HepG2 (cell line): ENCODE measurements around the gene PSKH1. TPM values are rescaled to one million over a fixed set of nuclear protein-coding genes. Genes with fewer than 3 reads are reported as not detected.

Experiments
- ATAC-seq: fragments of 200-7000 bp; cut with Tn5 transposase; 3 replicates; pipeline ENCODE4 v1.9.1; 2020; ENCODE audit warnings: mild to moderate bottlenecking, moderate library complexity
- BruUV-seq: library from RNA; stranded (reverse); fragments of 400-500 nt; replicated peaks from 2 replicates; lab custom pipeline; 2021; lab: Mats Ljungman, UMichigan
- CTCF ChIA-PET: fragments of 300-600 bp; formaldehyde crosslinking; extraction: SDS; loops from one replicate; lab custom pipeline; 2021; ENCODE audit warnings: low total read pairs, inconsistent platforms, low intra/inter-chr PET ratio; lab: Yijun Ruan, JAX
- POLR2A ChIA-PET: fragments of 350-600 bp; sonication (Branson Sonifier 250); formaldehyde crosslinking; loops from one replicate; lab custom pipeline; 2020; ENCODE audit warnings: antibody characterized with exemption, inconsistent platforms; lab: Yijun Ruan, JAX
- DNase-seq: peaks from one replicate; pipeline ENCODE4 v3.0.0-alpha.2; 2015; ENCODE audit warnings: low spot score
- FAIRE-seq: peaks from 3 replicates; lab custom pipeline; 2011; peaks lifted over from hg19 to GRCh38; lab: Jason Lieb, UNC
- H2AFZ ChIP-seq: one replicate; pipeline ENCODE4 v1.6.1; 2011; ENCODE audit warnings: low read length, inconsistent platforms
- H3K27ac ChIP-seq: fragments of 300-600 bp; 3 replicates; pipeline ENCODE4 v1.8.0; 2011; ENCODE audit warnings: mixed run types, mild to moderate bottlenecking, mixed read lengths, low read length, inconsistent platforms; ENCODE audit not compliant: insufficient read depth; ENCODE audit errors: extremely low read length
- H3K27me3 ChIP-seq, 2 experiments: fragments of 200-600 bp in 1 of 2; 2 replicates in 1 of 2; 3 replicates in 1 of 2; pipeline versions ENCODE4 v1.6.0 to v1.8.0; 2011; ENCODE audit warnings: low read length in 2 of 2, mild to moderate bottlenecking in 2 of 2, moderate library complexity in 2 of 2, inconsistent platforms in 1 of 2; ENCODE audit not compliant: insufficient read depth in 2 of 2, control insufficient read depth in 1 of 2
- H3K36me3 ChIP-seq, 2 experiments: fragments of 200-600 bp in 1 of 2; replicated peaks in 1 of 2; 2 replicates in 1 of 2; 3 replicates in 1 of 2; pipeline versions ENCODE4 v1.5.1 to v1.8.0; 2011; ENCODE audit warnings: low read length in 2 of 2, inconsistent platforms in 1 of 2; ENCODE audit not compliant: insufficient read depth in 2 of 2, control insufficient read depth in 1 of 2
- H3K4me1 ChIP-seq: 2 replicates; pipeline ENCODE4 v1.5.1; 2012; ENCODE audit warnings: low read length, inconsistent platforms; ENCODE audit not compliant: insufficient read depth
- H3K4me2 ChIP-seq: 2 replicates; pipeline ENCODE4 v1.6.0; 2011; ENCODE audit warnings: low read depth, low read length, inconsistent platforms
- H3K4me3 ChIP-seq, 3 experiments: fragments of 200-600 bp in 1 of 3; sonication (generic), shearing (Covaris generic) in 1 of 3; replicated peaks in 1 of 3; 2 replicates each; pipeline ENCODE4 v1.5.1; 2011 to 2016; ENCODE audit warnings: low read length in 3 of 3, inconsistent platforms in 2 of 3, low read depth in 2 of 3, mild to moderate bottlenecking in 2 of 3, control low read depth in 1 of 3, mixed read lengths in 1 of 3; ENCODE audit not compliant: insufficient read depth in 1 of 3
- H3K79me2 ChIP-seq: one replicate; pipeline ENCODE4 v1.6.1; 2011; ENCODE audit warnings: low read length, inconsistent platforms; ENCODE audit not compliant: insufficient read depth
- H3K9ac ChIP-seq: 2 replicates; pipeline ENCODE4 v1.6.0; 2011; ENCODE audit warnings: mild to moderate bottlenecking, low read depth, low read length, inconsistent platforms; ENCODE audit not compliant: insufficient read depth
- H3K9me3 ChIP-seq: 2 replicates; pipeline ENCODE4 v1.5.1; 2012; ENCODE audit warnings: mild to moderate bottlenecking, low read length
- H4K20me1 ChIP-seq: 2 replicates; pipeline ENCODE4 v1.6.0; 2011; ENCODE audit warnings: inconsistent platforms, mild to moderate bottlenecking, low read length, moderate library complexity; ENCODE audit not compliant: insufficient read depth
- MAZ ChIP-seq, 2 experiments: sonication (generic) in 1 of 2; formaldehyde crosslinking in 1 of 2; IDR thresholded peaks; 2 replicates each; pipeline versions ENCODE4 v1.5.0 to v1.6.1; 2012 to 2020; ENCODE audit warnings: low read depth in 2 of 2, mild to moderate bottlenecking in 2 of 2, borderline replicate concordance in 1 of 2, improper control_type of control experiment in 1 of 2, low read length in 1 of 2, missing genetic modification reagents in 1 of 2, moderate library complexity in 1 of 2
- POLR2AphosphoS2 ChIP-seq: IDR thresholded peaks from 2 replicates; pipeline ENCODE4 v1.6.1; 2011; ENCODE audit warnings: low read depth, low read length, improper control_type of control experiment
- TBX2 ChIP-seq: sonication (generic); formaldehyde crosslinking; IDR thresholded peaks from 2 replicates; pipeline ENCODE4 v1.5.0; 2020; ENCODE audit warnings: missing genetic modification reagents, mild to moderate bottlenecking, borderline replicate concordance
- TOPORS ChIP-seq: sonication (generic); formaldehyde crosslinking; IDR thresholded peaks from 2 replicates; pipeline ENCODE4 v1.8.0; 2023; ENCODE audit warnings: mild to moderate bottlenecking, missing genetic modification reagents
- ZBTB38 ChIP-seq: sonication (generic); formaldehyde crosslinking; IDR thresholded peaks from 2 replicates; pipeline ENCODE4 v1.5.1; 2020; ENCODE audit warnings: mild to moderate bottlenecking, missing genetic modification reagents
- ZBTB7A ChIP-seq: sonication (generic); formaldehyde crosslinking; IDR thresholded peaks from 2 replicates; pipeline ENCODE4 v1.8.0; 2022; ENCODE audit warnings: mild to moderate bottlenecking, missing genetic modification reagents
- ZNF292 ChIP-seq: sonication (generic); formaldehyde crosslinking; IDR thresholded peaks from 2 replicates; pipeline ENCODE4 v1.8.1; 2022; ENCODE audit warnings: mild to moderate bottlenecking, low read depth, missing genetic modification reagents, borderline replicate concordance
- ZNF354B ChIP-seq: sonication (generic); formaldehyde crosslinking; IDR thresholded peaks from 2 replicates; pipeline ENCODE4 v1.8.0; 2022; ENCODE audit warnings: mild to moderate bottlenecking, missing genetic modification reagents
- ZNF563 ChIP-seq: sonication (generic); formaldehyde crosslinking; IDR thresholded peaks from 2 replicates; pipeline ENCODE4 v1.8.0; 2022; ENCODE audit warnings: mild to moderate bottlenecking, moderate library complexity, missing genetic modification reagents
- ZNF883 ChIP-seq: sonication (generic); formaldehyde crosslinking; IDR thresholded peaks from 2 replicates; pipeline ENCODE4 v1.5.1; 2020; ENCODE audit warnings: mild to moderate bottlenecking, missing genetic modification reagents; ENCODE audit errors: not compliant biosample characterization
- ZNF891 ChIP-seq: sonication (generic); formaldehyde crosslinking; IDR thresholded peaks from 2 replicates; pipeline ENCODE4 v1.5.0; 2020; ENCODE audit warnings: mild to moderate bottlenecking, missing genetic modification reagents
- ZSCAN31 ChIP-seq: sonication (generic); formaldehyde crosslinking; IDR thresholded peaks from 2 replicates; pipeline ENCODE4 v1.5.0; 2020; ENCODE audit warnings: low read depth, mild to moderate bottlenecking, missing genetic modification reagents
- WGBS: methylation state at CpG from one replicate; pipeline ENCODE4 v1.1.6; 2017; ENCODE audit warnings: low lambda C conversion rate; 5-methylcytosine and 5-hydroxymethylcytosine counted together
- in situ Hi-C: cut with HindIII; loops from 2 replicates; pipeline ENCODE4 v1.10.0; 2017; ENCODE audit warnings: low pct_unique_long_range_greater_than_20kb; ENCODE audit not compliant: extremely low pct_ligation_motif_present
- intact Hi-C: fragments of 100-400 bp; cut with micrococcal nuclease; formaldehyde crosslinking; loops from one replicate; pipeline ENCODE4 v1.10.0; 2022; ENCODE audit not compliant: unreplicated experiment
- polyA plus RNA-seq, 8 experiments: library from polyadenylated mRNA; depleted of rRNA in 3 of 8; stranded (reverse) in 7 of 8; unstranded in 1 of 8; fragments of >200 nt; fragmentation: Illumina TruSeq in 4 of 8; extraction: Trizol in 4 of 8; gene quantifications; 2 replicates each; pipeline versions ENCODE4 v1.2.1 to v1.2.3, GENCODE V29; 2011 to 2016; ENCODE audit warnings: low read depth in 4 of 8, missing spikeins in 1 of 8, mixed read lengths in 1 of 8; ENCODE audit not compliant: insufficient read depth in 1 of 8
- total RNA-seq, 5 experiments: library from RNA; depleted of rRNA; stranded (reverse); fragments of >200 nt; fragmentation: Illumina TruSeq; extraction: Trizol; gene quantifications; 2 replicates each; pipeline ENCODE4 v1.2.3, GENCODE V29; 2016; ENCODE audit warnings: low read depth in 1 of 5

PSKH1 gene
- total and polyA plus RNA-seq, 2 of the 13 experiments (the other 11 are each of a cell fraction or from before 2014, with no cell fraction given), result 8.4 to 19.1 TPM

DNA sequence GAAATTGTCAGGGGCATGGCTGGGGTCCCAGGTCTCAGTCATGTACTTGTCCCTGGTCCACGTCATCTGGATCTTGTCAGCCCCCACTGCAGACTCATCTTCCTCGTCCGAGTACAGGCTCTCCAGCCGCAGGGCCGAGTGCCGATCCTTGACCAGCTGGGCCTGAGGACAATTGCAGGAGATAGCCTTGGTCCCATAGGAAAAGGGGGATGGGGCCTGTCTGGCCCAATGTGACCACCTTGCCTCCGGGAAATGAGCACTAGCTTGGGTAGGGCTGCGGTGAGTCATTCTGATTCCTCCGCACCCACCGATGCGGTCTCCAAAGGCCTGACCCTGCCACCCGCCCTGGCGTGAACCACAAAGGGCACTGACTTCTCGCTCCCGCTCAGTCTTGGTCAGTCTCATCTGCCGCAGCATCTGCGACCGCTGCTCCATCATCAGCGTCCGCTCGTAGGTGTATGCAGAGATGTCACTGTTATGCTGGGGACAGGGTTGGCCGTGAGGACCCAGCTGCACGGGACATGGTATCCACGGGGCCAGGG, 52.4 kb downstream of the PSKH1 start:
- H3K4me3 ChIP-seq, result no peak overlapping the region
- 0 out of 2 replicates have a peak, but pooled peaks have one; percentile 16 for TF ChIP-seq TBX2 (CRISPR knock-in tag)
- no peak for TF ChIP-seq ZNF292 (CRISPR knock-in tag)
- TF ChIP-seq ZSCAN31, result 0 out of 2 replicates have a peak, but pooled peaks have one; percentile 47
- TF ChIP-seq ZNF354B (CRISPR knock-in tag), result no peak
- TF ChIP-seq TOPORS, result 0 out of 2 replicates have a peak, but pooled peaks have one; percentile 1
- no peak for TF ChIP-seq MAZ (IDR thresholded peaks at IDR 0.05; ENCODE audit: borderline replicate concordance, low read depth, low read length)
- 0 out of 2 replicates have a peak, but pooled peaks have one; percentile 22 for TF ChIP-seq MAZ (CRISPR knock-in tag; IDR thresholded peaks at IDR 0.05; ENCODE audit: low read depth)
- peak; percentile 24 for TF ChIP-seq ZNF883 (CRISPR knock-in tag)
- peak; percentile 44; the same call in 1 of the 2 replicates for TF ChIP-seq ZNF563 (CRISPR knock-in tag)
- TF ChIP-seq POLR2AphosphoS2, result no peak
- TF ChIP-seq ZBTB7A (CRISPR knock-in tag), result 0 out of 2 replicates have a peak, but pooled peaks have one; percentile 24
- TF ChIP-seq ZNF891 (CRISPR knock-in tag), result 0 out of 2 replicates have a peak, but pooled peaks have one; percentile 40
- peak; percentile 73; the same call in 1 of the 2 replicates for TF ChIP-seq ZBTB38 (CRISPR knock-in tag)
- H3K4me1 ChIP-seq, result peaks cover 52% of the 10 kb centered on the region
- CTCF ChIA-PET, result no interaction called here
- peaks cover 14% of the 10 kb centered on the region; the same call in 1 of the 2 replicates for H4K20me1 ChIP-seq
- POLR2A ChIA-PET, result interaction anchor here (1.2 to 13.6 kb wide), 5 partner anchors 10 to 383 kb away, joined by 3 to 226 read pairs (median 29); partner anchors contain the start of genes NUTF2 and SLC12A4
- H3K79me2 ChIP-seq, result no peaks in the 10 kb centered on the region
- no TSS peak for BruUV-seq
- H3K27ac ChIP-seq, result peak overlapping the region; percentile 85
- no peak overlapping the region for H3K4me2 ChIP-seq
- in situ Hi-C loops, result no loop called here
- H2AFZ ChIP-seq, result no peak overlapping the region
- intact Hi-C loops, result no loop called here
- no peaks in the 10 kb centered on the region for H3K27me3 ChIP-seq
- ATAC-seq (no peak), DNase-seq (no peak), FAIRE-seq (no peak)
- no peaks in the 10 kb centered on the region for H3K9me3 ChIP-seq
- H3K9ac ChIP-seq, result no peak overlapping the region
- 98% methylated on average over 22 of the region's 24 CpGs for WGBS
- peaks cover 47 to 69% of the 10 kb centered on the region in 2 experiments for H3K36me3 ChIP-seq
